ENCODE data around the gene TRPM2. TPM values are rescaled to one million over a fixed set of nuclear protein-coding genes. Genes with fewer than 3 reads are reported as not detected.

The TRPM2 gene
- total RNA-seq, 1 experiment from 2014 or later = 28.1 TPM

DNA sequence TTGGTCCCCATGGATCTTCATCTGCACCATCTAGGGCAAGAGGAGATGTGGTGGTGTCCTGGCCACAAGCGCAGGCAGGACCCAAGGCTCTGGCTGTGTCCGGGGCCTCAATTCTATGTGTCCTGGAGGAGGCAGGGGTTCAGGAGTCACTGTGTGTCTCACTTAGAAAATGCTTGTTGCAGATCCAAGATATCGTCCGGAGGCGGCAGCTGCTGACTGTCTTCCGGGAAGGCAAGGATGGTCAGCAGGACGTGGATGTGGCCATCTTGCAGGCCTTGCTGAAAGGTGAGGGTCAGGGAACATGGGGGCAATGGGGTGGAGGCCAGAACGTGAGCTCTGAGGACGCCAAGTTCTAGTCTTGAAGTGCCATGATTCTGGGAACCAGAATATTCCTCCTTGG, 29.1 kb downstream of the TRPM2 start:
- ATAC-seq = no peak
- RAD21 ChIA-PET (ENCODE audit: low non-redundant PET in 1 of 2, low total read pairs in 2 of 2, uncharacterized antibody in 2 of 2, unreplicated experiment in 2 of 2) = no interaction called here

More for the DNA sequence above, 29.1 kb downstream of the TRPM2 start:
- no peak overlapping the region for H3K4me2 ChIP-seq (ENCODE audit: low read length)
- CTCF ChIA-PET = no interaction called here
- no peaks in the 10 kb centered on the region for H3K36me3 ChIP-seq (ENCODE audit: control insufficient read depth in 1 of 2, insufficient read depth in 2 of 2, low read length in 2 of 2)
- no peaks in the 10 kb centered on the region for H3K4me1 ChIP-seq (ENCODE audit: control insufficient read depth in 1 of 2, insufficient read depth in 2 of 2, low read length in 2 of 2)
- POLR2A ChIA-PET = no interaction called here
- H3K9me2 ChIP-seq (ENCODE audit: insufficient read depth) = no peaks in the 10 kb centered on the region
- no peak overlapping the region for H3K4me3 ChIP-seq (replicated peaks in 1 of 2; ENCODE audit: low read depth in 1 of 2, low read length in 2 of 2)
- no peaks in the 10 kb centered on the region for H3K79me2 ChIP-seq (ENCODE audit: insufficient read depth, low read length)
- no peaks in the 10 kb centered on the region for H3K27me3 ChIP-seq (ENCODE audit: insufficient read depth, low read length)
- no peak overlapping the region for H2AFZ ChIP-seq (ENCODE audit: low read depth, low read length, poor library complexity, severe bottlenecking)
- H3K27ac ChIP-seq (ENCODE audit: low read depth, low read length) = no peak overlapping the region
- intact Hi-C loops (cut with micrococcal nuclease) = no loop called here
- no peaks in the 10 kb centered on the region for H4K20me1 ChIP-seq (ENCODE audit: insufficient read depth)
- no TSS peak for BruUV-seq (replicated peaks)
- peaks cover 13 to 17% of the 10 kb centered on the region in 2 experiments for H3K9me3 ChIP-seq (ENCODE audit: control insufficient read depth in 1 of 2, insufficient read depth in 1 of 2, low read depth in 1 of 2, low read length in 2 of 2)
- no peak for TF ChIP-seq ELF1 (IDR thresholded peaks at IDR 0.05; ENCODE audit: borderline replicate concordance, low read depth)
- TF ChIP-seq RAD21 (IDR thresholded peaks at IDR 0.05; ENCODE audit: low read depth) = no peak
- no peak for TF ChIP-seq CEBPB (IDR thresholded peaks at IDR 0.05; ENCODE audit: low read depth)
- TF ChIP-seq, protein P1, sequence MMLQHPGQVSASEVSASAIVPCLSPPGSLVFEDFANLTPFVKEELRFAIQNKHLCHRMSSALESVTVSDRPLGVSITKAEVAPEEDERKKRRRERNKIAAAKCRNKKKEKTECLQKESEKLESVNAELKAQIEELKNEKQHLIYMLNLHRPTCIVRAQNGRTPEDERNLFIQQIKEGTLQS (IDR thresholded peaks at IDR 0.05) = no peak
- TF ChIP-seq, protein P2, sequence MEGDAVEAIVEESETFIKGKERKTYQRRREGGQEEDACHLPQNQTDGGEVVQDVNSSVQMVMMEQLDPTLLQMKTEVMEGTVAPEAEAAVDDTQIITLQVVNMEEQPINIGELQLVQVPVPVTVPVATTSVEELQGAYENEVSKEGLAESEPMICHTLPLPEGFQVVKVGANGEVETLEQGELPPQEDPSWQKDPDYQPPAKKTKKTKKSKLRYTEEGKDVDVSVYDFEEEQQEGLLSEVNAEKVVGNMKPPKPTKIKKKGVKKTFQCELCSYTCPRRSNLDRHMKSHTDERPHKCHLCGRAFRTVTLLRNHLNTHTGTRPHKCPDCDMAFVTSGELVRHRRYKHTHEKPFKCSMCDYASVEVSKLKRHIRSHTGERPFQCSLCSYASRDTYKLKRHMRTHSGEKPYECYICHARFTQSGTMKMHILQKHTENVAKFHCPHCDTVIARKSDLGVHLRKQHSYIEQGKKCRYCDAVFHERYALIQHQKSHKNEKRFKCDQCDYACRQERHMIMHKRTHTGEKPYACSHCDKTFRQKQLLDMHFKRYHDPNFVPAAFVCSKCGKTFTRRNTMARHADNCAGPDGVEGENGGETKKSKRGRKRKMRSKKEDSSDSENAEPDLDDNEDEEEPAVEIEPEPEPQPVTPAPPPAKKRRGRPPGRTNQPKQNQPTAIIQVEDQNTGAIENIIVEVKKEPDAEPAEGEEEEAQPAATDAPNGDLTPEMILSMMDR (IDR thresholded peaks at IDR 0.05 in 2 of 3, conservative IDR thresholded peaks at IDR 0.05 in 1 of 3; ENCODE audit: borderline replicate concordance in 1 of 3, insufficient read depth in 1 of 3, low read depth in 2 of 3, low read length in 2 of 3) = no peak
- no peak for TF ChIP-seq CBX3 (IDR thresholded peaks at IDR 0.05; ENCODE audit: low read depth)
- no peak for TF ChIP-seq YY1 (IDR thresholded peaks at IDR 0.05; ENCODE audit: extremely low read depth, insufficient replicate concordance, low read depth, low read length)
- TF ChIP-seq, protein P3, sequence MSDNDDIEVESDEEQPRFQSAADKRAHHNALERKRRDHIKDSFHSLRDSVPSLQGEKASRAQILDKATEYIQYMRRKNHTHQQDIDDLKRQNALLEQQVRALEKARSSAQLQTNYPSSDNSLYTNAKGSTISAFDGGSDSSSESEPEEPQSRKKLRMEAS (IDR thresholded peaks at IDR 0.05) = no peak
- TF ChIP-seq SIN3A (IDR thresholded peaks at IDR 0.05; ENCODE audit: low read depth) = no peak
- no peak for TF ChIP-seq EGR1 (IDR thresholded peaks at IDR 0.05; ENCODE audit: low read depth)
- DNase-seq (ENCODE audit: low read depth, low spot score) = no peak
- H3K9ac ChIP-seq (ENCODE audit: low read length) = no peak overlapping the region
